ENCODE results near the gene NOS3.
"Not testable (repeated sequence)": the region's sequence is repeated elsewhere in the genome, so short reads cannot be mapped to it uniquely, and the experiment has no call there.

GRCh38 chr7:151043449-151043848 lies 52.6 kb downstream of the NOS3 start:
- TF ChIP-seq, protein P1, sequence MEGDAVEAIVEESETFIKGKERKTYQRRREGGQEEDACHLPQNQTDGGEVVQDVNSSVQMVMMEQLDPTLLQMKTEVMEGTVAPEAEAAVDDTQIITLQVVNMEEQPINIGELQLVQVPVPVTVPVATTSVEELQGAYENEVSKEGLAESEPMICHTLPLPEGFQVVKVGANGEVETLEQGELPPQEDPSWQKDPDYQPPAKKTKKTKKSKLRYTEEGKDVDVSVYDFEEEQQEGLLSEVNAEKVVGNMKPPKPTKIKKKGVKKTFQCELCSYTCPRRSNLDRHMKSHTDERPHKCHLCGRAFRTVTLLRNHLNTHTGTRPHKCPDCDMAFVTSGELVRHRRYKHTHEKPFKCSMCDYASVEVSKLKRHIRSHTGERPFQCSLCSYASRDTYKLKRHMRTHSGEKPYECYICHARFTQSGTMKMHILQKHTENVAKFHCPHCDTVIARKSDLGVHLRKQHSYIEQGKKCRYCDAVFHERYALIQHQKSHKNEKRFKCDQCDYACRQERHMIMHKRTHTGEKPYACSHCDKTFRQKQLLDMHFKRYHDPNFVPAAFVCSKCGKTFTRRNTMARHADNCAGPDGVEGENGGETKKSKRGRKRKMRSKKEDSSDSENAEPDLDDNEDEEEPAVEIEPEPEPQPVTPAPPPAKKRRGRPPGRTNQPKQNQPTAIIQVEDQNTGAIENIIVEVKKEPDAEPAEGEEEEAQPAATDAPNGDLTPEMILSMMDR (IDR thresholded peaks at IDR 0.05): not testable (repeated sequence)
- TF ChIP-seq POLR2A (IDR thresholded peaks at IDR 0.05): not testable (repeated sequence)

Measured in esophagus squamous epithelium (tissue), 4 donors.